Fibroblast of skin of right quadriceps (primary cell): Measurements from ENCODE around the gene PLXNA3.
A peak's percentile ranks its signal among the peaks of the same experiment; 100 is the strongest.

Source experiments
- DNase-seq: peaks from one replicate; pipeline ENCODE4 v3.0.0-alpha.2; 2013

PLXNA3 gene

DNA sequence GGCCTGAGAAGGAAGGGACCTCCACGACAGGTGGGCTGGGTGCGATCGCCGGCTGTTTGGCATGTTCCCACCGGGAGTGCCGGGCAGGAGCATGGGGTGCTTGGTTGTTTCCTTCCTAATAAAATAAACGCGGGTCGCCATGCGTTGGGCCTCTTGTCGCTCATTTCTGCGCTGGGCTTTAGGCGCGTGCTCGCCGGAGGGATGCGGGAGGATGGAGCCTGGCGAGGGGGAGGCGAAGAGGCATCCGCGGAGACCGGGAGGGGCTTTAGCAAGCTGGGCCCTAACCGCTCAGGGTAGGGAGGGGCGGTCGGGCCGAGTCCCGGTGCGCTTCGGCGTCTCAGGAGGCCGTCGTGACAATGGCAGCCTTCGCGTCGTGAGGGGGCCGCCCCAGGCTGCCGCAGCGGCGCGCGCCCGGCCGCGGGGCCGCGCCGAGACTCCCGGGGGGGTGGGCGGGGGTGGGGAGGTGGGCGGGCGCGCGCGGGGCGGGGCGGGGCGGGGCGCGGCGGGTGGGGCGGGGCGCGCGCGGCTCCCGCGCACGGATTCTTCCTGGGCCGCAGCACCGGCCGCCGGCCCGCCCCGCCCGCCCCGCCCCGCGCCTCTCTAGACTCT is 21.6 kb upstream of the PLXNA3 start:
- no peak for DNase-seq

DNA sequence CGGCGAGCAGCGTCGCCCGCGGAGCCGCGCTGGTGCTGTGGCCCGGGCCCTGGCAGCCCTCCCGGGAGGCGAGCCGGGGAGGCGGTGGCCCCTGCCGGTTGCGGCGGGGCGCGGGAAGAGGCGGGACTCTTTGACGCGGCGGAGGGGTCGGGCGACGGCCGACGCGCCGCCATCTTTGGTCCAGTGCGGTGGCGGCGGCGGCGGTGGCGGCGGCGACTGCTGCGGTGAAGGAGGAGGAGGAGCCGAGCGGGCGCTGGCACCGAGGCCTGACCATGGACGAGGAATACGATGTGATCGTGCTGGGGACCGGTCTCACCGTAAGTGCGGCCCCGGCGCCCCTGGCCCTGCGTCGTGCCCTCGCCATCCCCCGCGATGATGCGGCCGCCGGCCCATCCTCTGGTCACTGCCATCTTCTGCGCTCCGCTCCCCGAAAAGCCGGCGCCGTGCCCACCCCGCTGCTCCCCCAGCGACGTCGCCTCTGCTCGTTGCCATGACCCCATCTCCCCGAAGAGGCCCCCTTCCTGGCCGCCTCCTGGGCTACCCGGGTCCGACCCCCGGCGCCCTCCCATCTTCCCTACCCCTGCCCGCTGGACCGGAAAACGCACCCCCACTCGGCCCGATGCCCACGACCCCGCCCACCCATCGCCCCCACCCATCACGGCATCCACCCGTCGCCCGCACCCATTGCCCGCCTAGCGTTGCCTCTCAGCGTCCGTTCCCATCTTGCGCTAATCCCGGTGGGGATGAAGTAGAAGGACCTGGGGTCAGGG is 20.9 kb upstream of the PLXNA3 start, which contains the start of gene GDI1:
GDI1 (plus strand) TSS at position 172 of the 770 bp plus-strand sequence; CDS start at position 273, 101 bp downstream.
- peak; percentile 63 for DNase-seq

DNA sequence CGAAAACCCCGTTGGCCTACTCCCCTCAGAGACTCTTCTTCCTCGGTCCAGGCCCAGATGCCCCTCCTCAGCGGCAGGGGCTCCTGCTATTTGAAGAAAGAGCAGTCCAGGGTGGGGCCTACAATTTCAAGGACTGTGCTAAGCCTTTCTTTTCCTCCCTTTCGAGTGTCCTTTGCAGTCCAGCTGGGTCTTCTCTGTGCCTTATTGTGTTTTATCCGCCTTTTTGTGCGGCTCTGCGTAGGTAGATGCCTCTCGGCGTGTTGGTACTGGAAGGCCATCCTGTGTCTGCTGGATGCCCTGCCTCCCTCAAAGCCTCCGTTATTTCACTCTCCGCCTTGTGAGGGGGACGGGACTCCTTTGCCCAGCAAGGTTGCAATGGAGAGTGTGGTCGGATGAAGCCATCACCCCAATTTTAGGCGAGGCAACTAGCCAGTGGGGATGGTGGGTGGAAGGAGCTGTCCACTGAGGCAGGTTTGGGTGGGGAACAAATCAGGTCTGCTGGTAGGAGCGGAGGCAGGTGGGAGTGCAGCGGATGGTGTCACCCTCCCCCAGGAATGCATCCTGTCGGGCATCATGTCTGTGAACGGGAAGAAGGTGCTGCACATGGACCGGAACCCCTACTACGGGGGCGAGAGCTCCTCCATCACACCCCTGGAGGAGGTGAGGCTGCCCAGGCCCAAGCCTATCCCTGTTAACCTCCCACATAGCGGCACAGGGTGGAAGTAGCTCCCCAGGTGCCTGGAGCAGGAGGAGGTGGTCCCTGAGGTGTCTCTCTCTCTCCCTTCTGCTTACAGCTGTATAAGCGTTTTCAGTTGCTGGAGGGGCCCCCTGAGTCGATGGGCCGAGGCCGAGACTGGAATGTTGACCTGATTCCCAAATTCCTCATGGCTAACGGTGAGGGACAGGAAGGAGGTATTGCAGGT is 19.8 kb upstream of the PLXNA3 start:
- DNase-seq, result no peak

DNA sequence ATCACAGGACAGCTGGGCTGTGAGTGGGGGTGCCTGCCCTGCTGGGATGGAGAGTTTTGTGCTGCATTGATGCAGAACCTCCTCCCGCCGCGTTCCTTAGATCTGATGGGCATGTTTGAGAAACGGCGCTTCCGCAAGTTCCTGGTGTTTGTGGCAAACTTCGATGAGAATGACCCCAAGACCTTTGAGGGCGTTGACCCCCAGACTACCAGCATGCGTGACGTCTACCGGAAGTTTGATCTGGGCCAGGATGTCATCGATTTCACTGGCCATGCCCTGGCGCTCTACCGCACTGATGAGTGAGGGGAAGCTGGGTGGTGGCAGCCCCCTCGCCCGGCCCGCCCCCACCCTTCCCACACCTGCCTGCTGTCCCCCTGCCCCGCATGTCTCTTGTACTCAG is 18.2 kb upstream of the PLXNA3 start:
- no peak for DNase-seq

DNA sequence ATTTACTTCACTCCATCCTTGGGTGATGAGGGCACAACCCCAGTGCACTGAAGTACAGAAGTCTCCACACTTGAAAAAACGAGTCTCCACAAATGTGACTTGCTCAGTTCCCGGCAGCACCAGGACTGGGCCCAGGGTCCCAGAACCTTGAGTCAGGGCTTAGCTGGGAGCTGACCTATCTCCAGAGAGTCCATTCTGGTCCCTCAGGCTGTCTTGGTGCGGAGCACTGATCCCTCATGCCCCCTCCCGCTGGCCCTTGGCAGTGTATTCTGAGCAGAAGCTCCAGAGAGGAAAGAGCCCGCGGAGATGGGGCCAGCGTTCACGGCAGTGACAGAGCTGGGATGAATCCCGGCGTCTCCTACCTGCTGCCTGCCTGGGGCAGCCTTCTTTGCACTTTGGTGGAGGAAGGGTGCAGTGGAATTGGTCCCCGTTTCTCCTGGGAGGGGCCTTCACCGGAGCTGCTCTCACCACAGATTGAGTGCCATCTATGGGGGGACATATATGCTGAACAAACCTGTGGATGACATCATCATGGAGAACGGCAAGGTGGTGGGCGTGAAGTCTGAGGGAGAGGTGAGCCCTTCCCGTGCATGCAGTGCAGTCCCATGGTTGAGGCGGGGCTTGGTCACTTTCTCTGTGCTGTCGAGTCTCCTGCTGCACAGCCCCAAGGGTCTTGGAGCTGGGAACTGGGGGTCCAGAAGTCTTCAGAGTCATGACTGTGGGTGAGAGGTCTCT is 17.3 kb upstream of the PLXNA3 start:
- no peak for DNase-seq

DNA sequence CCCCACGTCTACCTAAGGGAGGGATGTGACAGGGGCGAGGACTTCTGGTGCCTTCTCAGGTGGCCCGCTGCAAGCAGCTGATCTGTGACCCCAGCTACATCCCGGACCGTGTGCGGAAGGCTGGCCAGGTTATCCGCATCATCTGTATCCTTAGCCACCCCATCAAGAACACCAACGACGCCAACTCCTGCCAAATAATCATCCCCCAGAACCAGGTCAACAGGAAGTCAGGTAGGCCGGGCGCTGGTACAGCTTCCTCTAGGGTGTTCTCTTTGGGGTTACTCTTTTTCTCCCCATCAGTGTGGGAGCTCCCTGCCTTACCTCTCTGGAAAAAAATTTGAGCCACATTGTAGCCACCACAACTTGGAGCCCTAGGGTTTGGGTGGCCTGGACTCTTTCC is 16.5 kb upstream of the PLXNA3 start:
- no peak for DNase-seq

DNA sequence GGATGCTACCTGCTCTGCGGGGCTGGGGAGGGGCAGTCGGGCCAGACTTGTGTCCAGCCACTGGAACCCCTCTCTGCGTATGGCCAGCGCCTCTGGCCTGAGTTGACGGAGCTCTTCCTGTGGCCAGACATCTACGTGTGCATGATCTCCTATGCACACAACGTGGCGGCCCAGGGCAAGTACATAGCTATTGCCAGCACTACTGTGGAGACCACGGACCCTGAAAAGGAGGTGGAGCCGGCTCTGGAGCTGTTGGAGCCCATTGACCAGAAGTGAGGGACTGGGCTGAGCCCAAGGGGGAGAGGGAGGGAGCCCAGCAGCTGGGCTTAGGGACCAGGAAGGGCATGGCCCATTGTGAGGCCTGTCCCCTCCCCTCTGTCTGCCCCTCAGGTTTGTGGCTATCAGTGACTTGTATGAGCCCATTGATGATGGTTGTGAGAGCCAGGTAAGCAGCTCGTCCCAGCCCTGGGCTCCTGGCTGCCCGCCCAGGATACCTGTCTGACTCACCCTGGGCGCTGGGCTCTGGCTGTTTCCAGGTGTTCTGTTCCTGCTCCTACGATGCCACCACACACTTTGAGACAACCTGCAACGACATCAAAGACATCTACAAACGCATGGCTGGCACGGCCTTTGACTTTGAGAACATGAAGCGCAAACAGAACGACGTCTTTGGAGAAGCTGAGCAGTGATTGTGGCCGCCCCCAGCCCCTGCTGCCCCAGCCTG is 15.9 kb upstream of the PLXNA3 start:
- no peak for DNase-seq

DNA sequence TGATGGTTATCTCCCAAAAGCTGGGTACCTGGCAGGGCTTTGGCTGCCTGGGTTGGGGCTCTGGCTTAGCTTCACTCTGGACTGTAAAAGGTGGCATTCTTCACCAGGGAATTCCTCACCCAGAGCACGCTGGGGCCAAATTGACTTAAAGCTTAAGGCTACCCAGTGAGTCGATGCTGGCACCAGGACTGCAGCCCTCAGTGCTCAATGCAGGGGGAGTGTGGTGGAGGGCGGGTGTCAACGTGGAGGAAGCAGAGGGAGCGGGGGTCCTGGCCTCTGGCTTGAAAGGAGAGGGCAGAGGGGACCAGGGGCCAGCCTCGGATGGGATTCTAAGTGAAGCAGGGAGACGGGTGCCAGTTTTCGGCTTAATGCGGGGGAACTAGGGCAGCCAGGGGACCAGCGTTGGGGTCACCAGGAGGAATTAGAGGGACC is 14.6 kb upstream of the PLXNA3 start:
- DNase-seq, result no peak

DNA sequence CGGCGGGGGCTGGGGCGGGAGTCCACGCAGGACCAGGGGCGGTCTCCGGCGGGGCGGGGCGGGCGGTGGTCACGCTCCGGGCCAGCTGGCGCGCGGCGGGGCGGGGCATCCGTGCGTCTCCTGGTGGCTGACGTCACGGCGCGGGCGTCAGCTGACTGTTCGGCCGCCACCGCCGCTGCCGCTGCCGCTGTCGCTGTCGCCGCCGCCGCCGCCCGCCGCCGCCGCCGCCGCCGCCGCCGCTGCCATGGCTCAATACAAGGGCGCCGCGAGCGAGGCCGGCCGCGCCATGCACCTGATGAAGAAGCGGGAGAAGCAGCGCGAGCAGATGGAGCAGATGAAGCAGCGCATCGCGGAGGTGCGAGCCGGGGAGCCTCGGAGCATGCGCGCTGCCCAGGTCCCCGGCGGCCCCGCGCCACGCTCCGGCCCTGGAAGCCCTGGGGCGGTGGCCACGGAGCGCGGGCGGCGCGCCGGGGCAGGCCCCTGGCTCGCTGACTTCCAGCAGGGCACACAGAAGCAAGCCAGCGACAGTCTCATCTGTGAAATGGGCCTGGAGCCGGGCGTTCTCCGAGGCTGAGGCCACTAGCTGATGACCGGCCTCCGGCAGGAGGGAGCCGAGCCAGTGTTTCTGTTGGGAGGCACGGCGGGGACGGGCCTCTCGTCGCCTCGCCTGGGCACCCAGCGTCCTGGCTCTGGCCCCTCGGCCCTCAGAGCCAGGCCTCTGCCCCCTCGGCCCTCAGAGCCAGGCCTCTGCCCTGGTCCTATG is 13.9 kb upstream of the PLXNA3 start, which contains the start of gene FAM50A:
FAM50A (plus strand) TSS at position 150 of the 763 bp plus-strand sequence; CDS start at position 245, 95 bp downstream.
- peak; percentile 47 for DNase-seq

DNA sequence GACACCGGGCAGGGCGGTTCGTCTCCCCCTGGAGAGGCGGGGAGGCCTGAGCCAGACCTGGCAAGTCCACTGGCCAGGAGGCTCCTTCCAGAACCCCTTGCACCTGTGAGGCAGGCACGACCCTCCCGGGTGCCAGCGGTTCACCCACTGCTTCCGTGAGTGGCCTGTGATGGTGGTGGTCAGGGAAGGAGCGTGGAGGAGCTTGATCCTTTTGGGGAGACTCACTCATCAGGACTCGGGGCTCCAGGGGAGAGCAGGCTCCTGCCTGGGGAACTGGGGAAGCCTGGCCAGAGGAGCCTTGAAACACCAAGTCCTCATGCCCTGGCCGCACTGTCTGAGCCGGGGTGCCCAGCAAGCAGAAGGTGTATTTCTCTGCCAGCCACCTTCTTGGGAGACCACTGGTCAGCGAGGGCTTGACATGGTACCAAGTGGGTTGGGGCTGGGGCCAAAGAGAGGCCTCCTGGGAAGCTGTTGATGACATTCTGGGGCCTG is 13.3 kb upstream of the PLXNA3 start:
- no peak for DNase-seq

DNA sequence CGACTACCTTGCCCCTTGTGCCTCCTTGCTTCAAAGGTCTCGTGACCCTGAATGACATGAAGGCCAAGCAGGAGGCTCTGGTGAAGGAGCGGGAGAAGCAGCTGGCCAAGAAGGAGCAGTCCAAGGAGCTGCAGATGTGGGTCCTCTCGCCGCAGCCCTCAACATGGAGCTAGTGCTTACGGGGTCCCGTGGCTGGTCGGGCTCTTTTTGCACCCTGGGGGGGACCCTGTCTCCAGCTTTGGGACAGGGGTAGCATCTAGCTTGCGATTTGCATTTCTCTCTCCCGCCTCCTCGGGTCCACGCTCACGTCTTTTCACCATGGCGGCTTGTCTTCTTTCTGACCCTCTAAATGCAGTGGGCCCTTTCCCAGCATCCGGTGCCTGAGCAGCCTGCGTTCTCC is 12.3 kb upstream of the PLXNA3 start:
- no peak for DNase-seq

DNA sequence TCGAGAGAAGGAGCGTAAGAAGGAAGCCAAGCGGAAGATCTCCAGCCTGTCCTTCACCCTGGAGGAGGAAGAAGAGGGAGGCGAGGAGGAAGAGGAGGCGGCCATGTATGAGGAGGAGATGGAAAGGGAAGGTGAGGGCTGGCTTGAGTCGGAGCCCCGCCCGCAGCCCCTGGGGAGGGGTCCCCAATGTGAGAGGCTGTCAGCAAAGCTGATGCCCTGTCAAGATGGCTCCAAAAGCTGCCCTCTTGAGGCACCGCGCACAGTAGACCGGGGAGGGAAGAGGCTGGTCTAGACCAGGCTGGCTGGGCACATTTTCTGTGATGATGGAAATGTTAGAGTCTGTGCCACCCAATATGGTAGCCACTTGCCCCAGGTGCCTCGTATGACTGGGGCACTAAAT is 11.7 kb upstream of the PLXNA3 start:
- DNase-seq, result no peak

DNA sequence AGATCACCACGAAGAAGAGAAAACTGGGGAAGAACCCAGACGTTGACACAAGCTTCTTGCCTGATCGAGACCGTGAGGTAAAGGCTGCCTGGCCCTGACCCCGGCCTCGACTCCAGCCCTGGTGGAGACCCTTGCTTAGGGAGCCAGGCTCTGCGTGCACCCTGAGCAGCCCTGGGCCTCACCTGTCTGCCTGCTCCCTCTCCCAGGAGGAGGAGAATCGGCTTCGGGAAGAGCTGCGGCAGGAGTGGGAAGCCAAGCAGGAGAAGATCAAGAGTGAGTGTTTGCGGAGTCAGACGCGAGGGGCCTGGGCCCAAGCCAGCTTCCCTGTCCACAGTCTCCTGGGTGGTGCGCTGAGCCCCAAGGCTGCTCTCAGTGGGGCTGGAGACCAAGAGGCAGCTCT is 9.6 kb upstream of the PLXNA3 start:
- no peak for DNase-seq

DNA sequence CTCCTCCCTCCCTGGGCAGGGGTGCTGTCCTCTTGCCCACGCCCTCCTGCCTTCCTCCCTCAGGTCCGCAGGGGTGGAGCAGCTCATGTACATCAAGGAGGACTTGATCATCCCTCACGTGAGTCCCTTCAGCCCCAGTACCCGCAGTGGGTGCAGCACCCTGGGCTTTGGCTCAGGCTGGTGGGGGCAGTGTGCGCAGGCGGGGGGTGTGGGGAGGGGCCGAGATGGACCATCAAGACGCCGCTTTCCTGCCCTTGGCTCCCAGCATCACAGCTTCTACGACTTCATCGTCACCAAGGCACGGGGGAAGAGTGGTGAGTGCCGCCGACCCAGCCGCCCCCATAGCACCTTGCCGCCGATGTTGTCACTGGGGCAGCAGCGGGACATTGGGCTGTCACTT is 8.5 kb upstream of the PLXNA3 start:
- DNase-seq, result no peak

DNA sequence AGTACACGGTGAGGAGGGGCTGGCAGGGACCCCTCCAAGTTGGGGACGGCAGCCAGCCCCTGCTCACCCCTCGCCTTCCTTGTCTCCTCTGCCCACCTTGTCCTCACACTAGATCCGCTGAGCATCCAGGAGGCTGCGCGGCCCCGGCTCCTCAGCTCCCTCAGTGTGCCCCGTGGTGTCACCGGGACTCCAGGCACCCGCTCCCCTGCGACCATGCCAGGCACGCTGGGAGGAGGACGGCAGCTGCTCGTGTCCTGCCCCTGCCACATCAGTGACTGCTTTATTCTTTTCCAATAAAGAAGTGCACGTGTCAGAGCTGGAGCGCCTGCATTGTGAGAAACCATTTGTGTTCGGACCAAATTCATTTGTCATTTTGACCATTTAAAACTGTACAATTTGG is 7.8 kb upstream of the PLXNA3 start:
- DNase-seq, result no peak

DNA sequence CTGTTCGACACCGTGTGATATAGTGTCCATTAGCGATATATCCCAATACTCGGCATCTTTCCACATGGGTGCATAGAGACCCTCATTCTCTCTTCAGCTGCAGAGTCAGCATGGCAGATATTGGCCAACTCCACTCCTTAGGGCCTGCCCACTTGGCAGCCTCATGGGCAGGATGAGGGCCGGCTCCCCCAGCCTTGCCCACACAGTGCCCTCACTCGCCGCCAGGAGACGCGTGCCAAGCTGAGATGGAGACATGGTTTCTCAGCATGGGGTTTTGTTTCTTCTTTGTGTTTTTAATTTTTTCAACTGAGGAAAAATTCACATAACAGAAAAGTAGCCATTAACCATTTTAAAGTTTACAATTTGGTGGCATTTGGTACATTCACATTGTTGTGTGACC is 5.3 kb upstream of the PLXNA3 start:
- no peak for DNase-seq

DNA sequence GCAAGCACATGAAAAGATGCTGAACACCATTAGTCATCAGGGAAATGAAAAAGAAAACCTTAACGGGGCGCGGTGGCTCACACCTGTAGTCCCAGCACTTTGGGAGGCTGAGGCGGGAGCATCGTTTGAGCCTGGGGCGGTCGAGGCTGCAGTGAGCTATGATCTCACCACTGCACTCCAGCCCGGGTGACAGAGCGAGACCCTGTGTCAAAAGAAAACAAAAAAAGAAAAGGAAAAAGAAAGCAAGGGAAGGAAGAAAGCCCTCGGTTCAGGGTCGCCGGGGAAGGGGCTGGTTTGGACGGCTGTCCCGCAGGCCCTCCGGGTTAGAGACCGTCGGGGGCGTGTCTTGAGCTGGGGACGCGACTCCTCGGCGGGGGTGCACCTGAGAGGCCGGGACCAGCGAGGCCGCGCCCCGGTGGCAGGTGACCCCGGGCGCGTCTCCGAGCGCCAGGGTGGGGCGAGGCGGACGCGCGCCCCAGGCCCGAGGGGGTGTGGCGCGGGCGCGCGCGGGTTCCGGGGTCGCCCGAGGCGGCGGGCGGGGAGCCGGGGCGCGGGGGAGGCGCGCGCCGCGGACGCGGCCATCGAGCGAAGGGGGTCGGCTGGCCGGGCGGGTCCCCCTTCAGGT is 478 bp upstream of the PLXNA3 start:
- peak; percentile 30 for DNase-seq

DNA sequence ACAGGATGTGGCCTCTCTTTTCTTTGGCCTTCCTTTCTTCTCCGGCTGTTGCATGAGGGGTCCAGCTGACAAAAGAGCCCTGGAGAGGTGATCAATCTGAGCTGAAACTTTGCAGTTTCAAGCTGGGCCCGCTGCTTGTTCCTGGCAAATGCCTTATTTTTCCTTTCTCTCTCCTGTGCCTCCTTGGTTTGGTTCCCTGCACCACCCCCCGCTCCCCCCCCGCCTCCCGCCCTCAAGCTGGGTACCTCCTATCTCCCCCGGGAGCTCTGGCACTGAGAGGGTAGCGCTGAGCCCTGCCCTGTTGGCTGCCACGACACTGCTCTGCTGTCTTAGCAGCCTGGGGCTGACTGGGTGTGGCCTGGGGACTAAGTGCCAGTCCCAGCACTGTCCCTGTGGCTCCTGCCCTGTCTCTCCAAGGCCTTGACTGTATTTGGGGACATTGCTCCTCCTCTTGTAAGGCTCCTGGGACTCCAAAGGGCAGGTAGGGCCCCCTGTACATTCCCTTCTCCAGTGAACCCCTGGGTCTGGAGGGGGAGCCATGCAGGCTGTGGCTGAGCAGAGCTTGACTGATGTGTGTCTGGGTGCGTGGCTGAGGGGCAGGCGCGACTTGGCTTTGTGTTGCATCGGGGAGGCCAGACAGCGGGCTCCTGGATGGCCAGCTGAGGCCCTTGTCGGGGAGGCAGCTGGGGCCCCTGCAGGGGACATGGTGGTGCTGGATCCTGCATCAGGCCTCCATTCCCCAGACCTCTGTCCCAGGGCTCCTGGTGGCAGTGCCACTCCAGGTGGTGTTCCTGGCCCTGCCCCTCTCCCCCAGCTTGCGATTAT is 1.1 kb downstream of the PLXNA3 start:
- DNase-seq, result peak; percentile 4

DNA sequence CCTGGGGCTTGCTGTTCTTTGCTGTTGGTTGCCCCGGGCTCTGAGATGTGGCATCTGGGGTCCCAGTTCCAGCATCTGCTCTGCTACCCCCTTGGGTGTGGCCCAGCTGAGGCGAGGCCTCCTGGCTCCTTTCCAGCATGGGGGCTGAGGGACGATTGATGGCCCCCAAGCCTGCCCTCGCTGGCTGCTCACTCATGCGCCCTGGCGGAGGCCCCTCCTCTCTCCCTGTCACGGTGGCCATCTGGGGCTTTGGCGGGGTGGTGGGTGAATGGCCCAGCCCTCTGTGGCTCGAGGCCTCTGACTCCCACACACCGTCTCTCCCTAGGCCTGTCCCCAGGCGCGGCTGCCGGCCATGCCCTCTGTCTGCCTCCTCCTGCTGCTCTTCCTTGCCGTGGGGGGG is 1.8 kb downstream of the PLXNA3 start:
- DNase-seq, result no peak

DNA sequence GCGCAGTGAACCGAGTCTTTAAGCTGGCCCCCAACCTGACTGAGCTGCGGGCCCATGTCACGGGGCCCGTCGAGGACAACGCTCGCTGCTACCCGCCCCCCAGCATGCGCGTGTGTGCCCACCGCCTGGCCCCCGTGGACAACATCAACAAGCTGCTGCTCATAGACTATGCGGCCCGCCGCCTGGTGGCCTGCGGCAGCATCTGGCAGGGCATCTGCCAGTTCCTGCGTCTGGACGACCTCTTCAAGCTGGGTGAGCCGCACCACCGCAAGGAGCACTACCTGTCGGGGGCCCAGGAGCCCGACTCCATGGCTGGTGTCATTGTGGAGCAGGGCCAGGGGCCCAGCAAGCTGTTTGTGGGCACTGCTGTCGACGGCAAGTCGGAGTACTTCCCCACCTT is 2.2 kb downstream of the PLXNA3 start:
- DNase-seq, result no peak
